ENCODE data around the gene CTNND2. TPM values are rescaled to one million over a fixed set of nuclear protein-coding genes. Genes with fewer than 3 reads are reported as not detected.

Gene CTNND2
- polyA plus RNA-seq, 1 donor from 2014 or later, result 67.0 TPM

GRCh38 chr5:11672385-11673085, 231.7 kb downstream of the CTNND2 start:
- Histone ChIP-seq H3K9me2 (ENCODE audit: insufficient read depth, low read length) (no peaks in the 10 kb centered on the region), H3K4me2 (ENCODE audit: low read length) (no peak overlapping the region), H3K9ac (ENCODE audit: low read length) (no peak overlapping the region), H2AFZ (ENCODE audit: low read depth, low read length) (no peak overlapping the region), H3K27ac (ENCODE audit: low read length) (no peak overlapping the region), H3F3A (ENCODE audit: insufficient read depth, low read length, poor library complexity, severe bottlenecking) (no peaks in the 10 kb centered on the region), H3K36me3 (ENCODE audit: insufficient read depth, low read length) (no peaks in the 10 kb centered on the region), H3K9me3 (ENCODE audit: low read length) (no peaks in the 10 kb centered on the region), H4K20me1 (ENCODE audit: insufficient read depth) (no peaks in the 10 kb centered on the region), H3K27me3 (ENCODE audit: insufficient read depth, low read depth, low read length) (no peaks in the 10 kb centered on the region), H3K79me2 (replicated peaks; ENCODE audit: insufficient read depth, low read length) (no peaks in the 10 kb centered on the region), H3K4me3 (ENCODE audit: low read length) (no peak overlapping the region)
- TF ChIP-seq, protein P1, sequence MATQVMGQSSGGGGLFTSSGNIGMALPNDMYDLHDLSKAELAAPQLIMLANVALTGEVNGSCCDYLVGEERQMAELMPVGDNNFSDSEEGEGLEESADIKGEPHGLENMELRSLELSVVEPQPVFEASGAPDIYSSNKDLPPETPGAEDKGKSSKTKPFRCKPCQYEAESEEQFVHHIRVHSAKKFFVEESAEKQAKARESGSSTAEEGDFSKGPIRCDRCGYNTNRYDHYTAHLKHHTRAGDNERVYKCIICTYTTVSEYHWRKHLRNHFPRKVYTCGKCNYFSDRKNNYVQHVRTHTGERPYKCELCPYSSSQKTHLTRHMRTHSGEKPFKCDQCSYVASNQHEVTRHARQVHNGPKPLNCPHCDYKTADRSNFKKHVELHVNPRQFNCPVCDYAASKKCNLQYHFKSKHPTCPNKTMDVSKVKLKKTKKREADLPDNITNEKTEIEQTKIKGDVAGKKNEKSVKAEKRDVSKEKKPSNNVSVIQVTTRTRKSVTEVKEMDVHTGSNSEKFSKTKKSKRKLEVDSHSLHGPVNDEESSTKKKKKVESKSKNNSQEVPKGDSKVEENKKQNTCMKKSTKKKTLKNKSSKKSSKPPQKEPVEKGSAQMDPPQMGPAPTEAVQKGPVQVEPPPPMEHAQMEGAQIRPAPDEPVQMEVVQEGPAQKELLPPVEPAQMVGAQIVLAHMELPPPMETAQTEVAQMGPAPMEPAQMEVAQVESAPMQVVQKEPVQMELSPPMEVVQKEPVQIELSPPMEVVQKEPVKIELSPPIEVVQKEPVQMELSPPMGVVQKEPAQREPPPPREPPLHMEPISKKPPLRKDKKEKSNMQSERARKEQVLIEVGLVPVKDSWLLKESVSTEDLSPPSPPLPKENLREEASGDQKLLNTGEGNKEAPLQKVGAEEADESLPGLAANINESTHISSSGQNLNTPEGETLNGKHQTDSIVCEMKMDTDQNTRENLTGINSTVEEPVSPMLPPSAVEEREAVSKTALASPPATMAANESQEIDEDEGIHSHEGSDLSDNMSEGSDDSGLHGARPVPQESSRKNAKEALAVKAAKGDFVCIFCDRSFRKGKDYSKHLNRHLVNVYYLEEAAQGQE (IDR thresholded peaks at IDR 0.05; ENCODE audit: borderline replicate concordance), result no peak
- TF ChIP-seq MXI1 (conservative IDR thresholded peaks at IDR 0.05; ENCODE audit: poor library complexity, severe bottlenecking) (no peak), POLR2AphosphoS5 (IDR thresholded peaks at IDR 0.05) (no peak), TAF1 (IDR thresholded peaks at IDR 0.05; ENCODE audit: low read depth) (no peak), EZH2 (IDR thresholded peaks at IDR 0.05; ENCODE audit: borderline replicate concordance, insufficient read depth, low read length, poor library complexity, severe bottlenecking) (no peak)
- TF ChIP-seq, protein P2, sequence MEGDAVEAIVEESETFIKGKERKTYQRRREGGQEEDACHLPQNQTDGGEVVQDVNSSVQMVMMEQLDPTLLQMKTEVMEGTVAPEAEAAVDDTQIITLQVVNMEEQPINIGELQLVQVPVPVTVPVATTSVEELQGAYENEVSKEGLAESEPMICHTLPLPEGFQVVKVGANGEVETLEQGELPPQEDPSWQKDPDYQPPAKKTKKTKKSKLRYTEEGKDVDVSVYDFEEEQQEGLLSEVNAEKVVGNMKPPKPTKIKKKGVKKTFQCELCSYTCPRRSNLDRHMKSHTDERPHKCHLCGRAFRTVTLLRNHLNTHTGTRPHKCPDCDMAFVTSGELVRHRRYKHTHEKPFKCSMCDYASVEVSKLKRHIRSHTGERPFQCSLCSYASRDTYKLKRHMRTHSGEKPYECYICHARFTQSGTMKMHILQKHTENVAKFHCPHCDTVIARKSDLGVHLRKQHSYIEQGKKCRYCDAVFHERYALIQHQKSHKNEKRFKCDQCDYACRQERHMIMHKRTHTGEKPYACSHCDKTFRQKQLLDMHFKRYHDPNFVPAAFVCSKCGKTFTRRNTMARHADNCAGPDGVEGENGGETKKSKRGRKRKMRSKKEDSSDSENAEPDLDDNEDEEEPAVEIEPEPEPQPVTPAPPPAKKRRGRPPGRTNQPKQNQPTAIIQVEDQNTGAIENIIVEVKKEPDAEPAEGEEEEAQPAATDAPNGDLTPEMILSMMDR (IDR thresholded peaks at IDR 0.05; ENCODE audit: poor library complexity, severe bottlenecking), result no peak

- no peak overlapping the region for H3K9ac ChIP-seq (ENCODE audit: low read length)
- H3K27me3 ChIP-seq (ENCODE audit: insufficient read depth, low read depth, low read length), result no peaks in the 10 kb centered on the region
- H3K27ac ChIP-seq (ENCODE audit: low read length), result peak overlapping the region; percentile 44
- TF ChIP-seq EP300 (conservative IDR thresholded peaks at IDR 0.05; ENCODE audit: poor library complexity, severe bottlenecking) (peak; percentile 97), MXI1 (conservative IDR thresholded peaks at IDR 0.05; ENCODE audit: poor library complexity, severe bottlenecking) (no peak), POLR2AphosphoS5 (IDR thresholded peaks at IDR 0.05) (peak; percentile 89), EZH2 (IDR thresholded peaks at IDR 0.05; ENCODE audit: borderline replicate concordance, insufficient read depth, low read length, poor library complexity, severe bottlenecking) (no peak), RAD21 (conservative IDR thresholded peaks at IDR 0.05) (peak; percentile 43), SMC3 (conservative IDR thresholded peaks at IDR 0.05; ENCODE audit: poor library complexity) (peak; percentile 45), TAF1 (IDR thresholded peaks at IDR 0.05; ENCODE audit: low read depth) (no peak)
- TF ChIP-seq, protein P2 (IDR thresholded peaks at IDR 0.05; ENCODE audit: poor library complexity, severe bottlenecking), result peak; percentile 35
- TF ChIP-seq, protein P1 (IDR thresholded peaks at IDR 0.05; ENCODE audit: borderline replicate concordance), result peak; percentile 99
- H3K9me2 ChIP-seq (ENCODE audit: insufficient read depth, low read length), result no peaks in the 10 kb centered on the region
- no peaks in the 10 kb centered on the region for H4K20me1 ChIP-seq (ENCODE audit: insufficient read depth)
- no peaks in the 10 kb centered on the region for H3K36me3 ChIP-seq (ENCODE audit: insufficient read depth, low read length)
- H3K4me3 ChIP-seq (ENCODE audit: low read length), result peak overlapping the region; percentile 36
- peak overlapping the region; percentile 49 for H3K4me2 ChIP-seq (ENCODE audit: low read length)
- no peak overlapping the region for H2AFZ ChIP-seq (ENCODE audit: low read depth, low read length)
- no peaks in the 10 kb centered on the region for H3K9me3 ChIP-seq (ENCODE audit: low read length)
- no peaks in the 10 kb centered on the region for H3K79me2 ChIP-seq (replicated peaks; ENCODE audit: insufficient read depth, low read length)
- no peaks in the 10 kb centered on the region for H3F3A ChIP-seq (ENCODE audit: insufficient read depth, low read length, poor library complexity, severe bottlenecking)
Observed at GRCh38 chr5:11658376-11658775, 245.9 kb downstream of the CTNND2 start.
